GM23338 (cell line): ENCODE measurements around the gene COL4A2. TPM values are rescaled to one million over a fixed set of nuclear protein-coding genes. Genes with fewer than 3 reads are reported as not detected.

Experiments
- ATAC-seq: fragments of 200-7000 bp; cut with Tn5 transposase; 3 replicates; pipeline ENCODE4 v1.9.1; 2020
- DNase-seq: peaks from one replicate; pipeline ENCODE4 v3.0.0-alpha.2; 2015; ENCODE audit warnings: low spot score
- H2AFZ ChIP-seq: fragments of 200-600 bp; sonication (generic); 2 replicates; pipeline ENCODE4 v1.8.0; 2016; ENCODE audit warnings: antibody characterized with exemption, mild to moderate bottlenecking, moderate library complexity
- H3F3A ChIP-seq: fragments of 200-600 bp; sonication (generic); replicated peaks from 2 replicates; pipeline ENCODE4 v1.8.0; 2017; ENCODE audit warnings: antibody characterized with exemption, mixed run types, low read depth
- H3K27ac ChIP-seq: fragments of 200-600 bp; sonication (generic); 2 replicates; pipeline ENCODE4 v1.6.1; 2016; ENCODE audit warnings: low read depth
- H3K27me3 ChIP-seq: fragments of 200-600 bp; sonication (generic); 2 replicates; pipeline ENCODE4 v1.8.0; 2016; ENCODE audit warnings: mild to moderate bottlenecking, mixed run types, moderate library complexity; ENCODE audit not compliant: insufficient read depth
- H3K36me3 ChIP-seq: fragments of 200-600 bp; sonication (generic); 2 replicates; pipeline ENCODE4 v1.8.0; 2016; ENCODE audit warnings: mild to moderate bottlenecking; ENCODE audit not compliant: insufficient read depth
- H3K4me1 ChIP-seq: fragments of 200-600 bp; sonication (generic); 2 replicates; pipeline ENCODE4 v1.8.0; 2016; ENCODE audit warnings: mild to moderate bottlenecking, moderate library complexity; ENCODE audit not compliant: insufficient read depth
- H3K4me2 ChIP-seq: fragments of 200-600 bp; sonication (generic); 2 replicates; pipeline ENCODE4 v1.7.1; 2017; ENCODE audit warnings: mixed run types
- H3K4me3 ChIP-seq: fragments of 200-600 bp; sonication (generic); 2 replicates; pipeline ENCODE4 v1.6.1; 2016; ENCODE audit warnings: mixed run types
- H3K79me2 ChIP-seq: fragments of 200-600 bp; sonication (generic); replicated peaks from 2 replicates; pipeline ENCODE4 v1.8.0; 2017; ENCODE audit warnings: mild to moderate bottlenecking; ENCODE audit not compliant: insufficient read depth
- H3K9me2 ChIP-seq: fragments of 200-600 bp; sonication (generic); 2 replicates; pipeline ENCODE4 v1.8.0; 2017; ENCODE audit not compliant: insufficient read depth
- H4K20me1 ChIP-seq: fragments of 200-600 bp; sonication (generic); replicated peaks from 2 replicates; pipeline ENCODE4 v1.8.0; 2017; ENCODE audit warnings: mild to moderate bottlenecking; ENCODE audit not compliant: insufficient read depth
- H3K27ac Mint-ChIP-seq: 2 replicates; pipeline ENCODE4 v1.8.0; 2020; ENCODE audit warnings: inconsistent platforms, mild to moderate bottlenecking, moderate library complexity, mixed read lengths
- H3K27me3 Mint-ChIP-seq: 3 replicates; pipeline ENCODE4 v1.8.0; 2022; ENCODE audit warnings: low read depth, mild to moderate bottlenecking, moderate library complexity, mixed read lengths, inconsistent platforms; ENCODE audit not compliant: insufficient read depth, poor library complexity
- H3K36me3 Mint-ChIP-seq: 3 replicates; pipeline ENCODE4 v1.8.0; 2021; ENCODE audit warnings: low read depth, mild to moderate bottlenecking, inconsistent platforms, moderate library complexity, mixed read lengths
- H3K4me1 Mint-ChIP-seq: 3 replicates; pipeline ENCODE4 v1.8.0; 2020; ENCODE audit warnings: mild to moderate bottlenecking, inconsistent platforms, mixed read lengths
- H3K4me3 Mint-ChIP-seq: 3 replicates; pipeline ENCODE4 v1.8.0; 2021; ENCODE audit warnings: moderate library complexity, mild to moderate bottlenecking, inconsistent platforms, mixed read lengths
- H3K9me3 Mint-ChIP-seq: 3 replicates; pipeline ENCODE4 v1.8.0; 2020; ENCODE audit warnings: moderate library complexity, mild to moderate bottlenecking, inconsistent platforms, mixed read lengths
- CREB1 ChIP-seq: fragments of 250-450 bp; sonication (Bioruptor Pico); IDR thresholded peaks from 2 replicates; pipeline ENCODE4 v1.5.0; 2020; ENCODE audit warnings: low read depth, mild to moderate bottlenecking, moderate library complexity
- EZH2 ChIP-seq: fragments of 200-600 bp; sonication (generic); IDR thresholded peaks from one replicate; pipeline ENCODE4 v1.8.0; 2017; ENCODE audit warnings: antibody characterized with exemption, mild to moderate bottlenecking, low read depth; ENCODE audit not compliant: unreplicated experiment
- EZH2phosphoT487 ChIP-seq: fragments of 200-600 bp; sonication (generic); IDR thresholded peaks from one replicate; pipeline ENCODE4 v1.8.1; 2018; ENCODE audit warnings: antibody characterized with exemption; ENCODE audit not compliant: unreplicated experiment
- JUNB ChIP-seq: IDR thresholded peaks from one replicate; pipeline ENCODE4 v1.6.1; 2016; ENCODE audit warnings: antibody characterized with exemption; ENCODE audit not compliant: unreplicated experiment
- NANOG ChIP-seq: IDR thresholded peaks from 2 replicates; pipeline ENCODE4 v1.6.1; 2016; ENCODE audit warnings: antibody characterized with exemption, borderline replicate concordance
- POLR2AphosphoS5 ChIP-seq: IDR thresholded peaks from 2 replicates; pipeline ENCODE4 v1.6.1; 2016; ENCODE audit warnings: antibody characterized with exemption, low read depth
- STAT1 ChIP-seq: IDR thresholded peaks from one replicate; pipeline ENCODE4 v1.6.1; 2016; ENCODE audit warnings: antibody characterized with exemption; ENCODE audit not compliant: unreplicated experiment
- ZNF114 ChIP-seq: fragments of 250-450 bp; sonication (Bioruptor Pico); IDR thresholded peaks from 2 replicates; pipeline ENCODE4 v1.5.0; 2020; ENCODE audit warnings: mild to moderate bottlenecking, moderate library complexity
- ZNF331 ChIP-seq: fragments of 250-450 bp; sonication (Bioruptor Pico); IDR thresholded peaks from 2 replicates; pipeline ENCODE4 v1.5.0; 2020; ENCODE audit warnings: low read depth, mild to moderate bottlenecking, moderate library complexity
- polyA plus RNA-seq: library from polyadenylated mRNA; unstranded; fragments of >200 nt; fragmentation: Nextera tagmentation; extraction: Ambion mirVana; gene quantifications from 2 replicates; pipeline ENCODE4 v1.2.1, GENCODE V29; 2016
- total RNA-seq: library from RNA; depleted of rRNA; stranded (reverse); fragments of >200 nt; shearing (Covaris generic); gene quantifications from 2 replicates; pipeline ENCODE4 v1.2.3, GENCODE V29; 2014
- TF ChIP-seq, protein P1 (sequence below): IDR thresholded peaks from 2 replicates; pipeline ENCODE4 v1.6.1; 2016; ENCODE audit warnings: antibody characterized with exemption
- TF ChIP-seq, protein P2 (sequence below), 2 experiments: fragments of 200-600 bp in 1 of 2; sonication (generic) in 1 of 2; conservative IDR thresholded peaks; 2 replicates each; pipeline versions ENCODE4 v1.5.1 to v1.6.1; 2016 to 2017; ENCODE audit warnings: antibody characterized with exemption in 2 of 2, low read depth in 2 of 2, mild to moderate bottlenecking in 2 of 2, moderate library complexity in 1 of 2
- TF ChIP-seq, protein P3 (sequence below): IDR thresholded peaks from one replicate; pipeline ENCODE4 v1.6.1; 2018; ENCODE audit warnings: antibody characterized with exemption; ENCODE audit not compliant: unreplicated experiment

COL4A2 gene
- total and polyA plus RNA-seq, 2 experiments from 2014 or later: 37.4 to 131 TPM

DNA sequence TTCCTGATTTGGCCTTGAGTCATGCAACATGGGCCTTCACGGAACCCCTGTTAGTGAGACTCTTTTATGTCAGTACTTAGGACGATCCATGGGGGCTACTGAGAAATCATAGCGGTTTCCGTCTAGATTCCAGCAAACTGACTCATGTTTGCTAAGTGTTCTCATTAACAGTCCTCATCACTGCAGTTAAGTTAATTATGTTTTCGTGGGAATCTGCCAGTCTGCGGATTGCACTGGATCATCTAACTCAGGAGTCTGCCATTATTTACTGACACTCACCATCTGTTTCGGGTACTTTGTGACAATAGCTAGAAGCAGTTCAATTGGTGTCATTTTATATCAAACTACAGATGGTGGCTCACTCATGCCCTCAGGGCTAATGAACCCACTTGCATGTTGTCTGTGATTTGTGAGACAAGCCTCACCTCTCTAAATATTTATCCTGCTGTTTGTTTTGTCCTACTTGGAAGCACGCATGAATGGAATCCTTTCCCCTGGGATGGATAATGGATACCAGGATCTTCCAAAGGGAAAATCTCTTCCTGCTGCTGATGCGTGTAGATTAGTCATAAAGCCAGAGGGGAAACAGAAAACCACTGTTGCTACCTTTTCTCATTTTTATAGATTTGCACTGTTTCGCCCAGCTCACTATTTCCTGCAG, 192.7 kb downstream of the COL4A2 start (continued):
- TF ChIP-seq, protein P1, sequence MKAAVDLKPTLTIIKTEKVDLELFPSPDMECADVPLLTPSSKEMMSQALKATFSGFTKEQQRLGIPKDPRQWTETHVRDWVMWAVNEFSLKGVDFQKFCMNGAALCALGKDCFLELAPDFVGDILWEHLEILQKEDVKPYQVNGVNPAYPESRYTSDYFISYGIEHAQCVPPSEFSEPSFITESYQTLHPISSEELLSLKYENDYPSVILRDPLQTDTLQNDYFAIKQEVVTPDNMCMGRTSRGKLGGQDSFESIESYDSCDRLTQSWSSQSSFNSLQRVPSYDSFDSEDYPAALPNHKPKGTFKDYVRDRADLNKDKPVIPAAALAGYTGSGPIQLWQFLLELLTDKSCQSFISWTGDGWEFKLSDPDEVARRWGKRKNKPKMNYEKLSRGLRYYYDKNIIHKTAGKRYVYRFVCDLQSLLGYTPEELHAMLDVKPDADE: no peak
- TF ChIP-seq POLR2AphosphoS5 (no peak), EZH2 (no peak), STAT1 (no peak), ZNF331 (CRISPR knock-in tag) (no peak), NANOG (no peak), ZNF114 (CRISPR knock-in tag) (no peak), CREB1 (CRISPR knock-in tag) (no peak), EZH2phosphoT487 (no peak), JUNB (no peak)
- TF ChIP-seq, protein P2, sequence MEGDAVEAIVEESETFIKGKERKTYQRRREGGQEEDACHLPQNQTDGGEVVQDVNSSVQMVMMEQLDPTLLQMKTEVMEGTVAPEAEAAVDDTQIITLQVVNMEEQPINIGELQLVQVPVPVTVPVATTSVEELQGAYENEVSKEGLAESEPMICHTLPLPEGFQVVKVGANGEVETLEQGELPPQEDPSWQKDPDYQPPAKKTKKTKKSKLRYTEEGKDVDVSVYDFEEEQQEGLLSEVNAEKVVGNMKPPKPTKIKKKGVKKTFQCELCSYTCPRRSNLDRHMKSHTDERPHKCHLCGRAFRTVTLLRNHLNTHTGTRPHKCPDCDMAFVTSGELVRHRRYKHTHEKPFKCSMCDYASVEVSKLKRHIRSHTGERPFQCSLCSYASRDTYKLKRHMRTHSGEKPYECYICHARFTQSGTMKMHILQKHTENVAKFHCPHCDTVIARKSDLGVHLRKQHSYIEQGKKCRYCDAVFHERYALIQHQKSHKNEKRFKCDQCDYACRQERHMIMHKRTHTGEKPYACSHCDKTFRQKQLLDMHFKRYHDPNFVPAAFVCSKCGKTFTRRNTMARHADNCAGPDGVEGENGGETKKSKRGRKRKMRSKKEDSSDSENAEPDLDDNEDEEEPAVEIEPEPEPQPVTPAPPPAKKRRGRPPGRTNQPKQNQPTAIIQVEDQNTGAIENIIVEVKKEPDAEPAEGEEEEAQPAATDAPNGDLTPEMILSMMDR (conservative IDR thresholded peaks at IDR 0.05; ENCODE audit: low read depth in 2 of 2): no peak
- TF ChIP-seq, protein P3, sequence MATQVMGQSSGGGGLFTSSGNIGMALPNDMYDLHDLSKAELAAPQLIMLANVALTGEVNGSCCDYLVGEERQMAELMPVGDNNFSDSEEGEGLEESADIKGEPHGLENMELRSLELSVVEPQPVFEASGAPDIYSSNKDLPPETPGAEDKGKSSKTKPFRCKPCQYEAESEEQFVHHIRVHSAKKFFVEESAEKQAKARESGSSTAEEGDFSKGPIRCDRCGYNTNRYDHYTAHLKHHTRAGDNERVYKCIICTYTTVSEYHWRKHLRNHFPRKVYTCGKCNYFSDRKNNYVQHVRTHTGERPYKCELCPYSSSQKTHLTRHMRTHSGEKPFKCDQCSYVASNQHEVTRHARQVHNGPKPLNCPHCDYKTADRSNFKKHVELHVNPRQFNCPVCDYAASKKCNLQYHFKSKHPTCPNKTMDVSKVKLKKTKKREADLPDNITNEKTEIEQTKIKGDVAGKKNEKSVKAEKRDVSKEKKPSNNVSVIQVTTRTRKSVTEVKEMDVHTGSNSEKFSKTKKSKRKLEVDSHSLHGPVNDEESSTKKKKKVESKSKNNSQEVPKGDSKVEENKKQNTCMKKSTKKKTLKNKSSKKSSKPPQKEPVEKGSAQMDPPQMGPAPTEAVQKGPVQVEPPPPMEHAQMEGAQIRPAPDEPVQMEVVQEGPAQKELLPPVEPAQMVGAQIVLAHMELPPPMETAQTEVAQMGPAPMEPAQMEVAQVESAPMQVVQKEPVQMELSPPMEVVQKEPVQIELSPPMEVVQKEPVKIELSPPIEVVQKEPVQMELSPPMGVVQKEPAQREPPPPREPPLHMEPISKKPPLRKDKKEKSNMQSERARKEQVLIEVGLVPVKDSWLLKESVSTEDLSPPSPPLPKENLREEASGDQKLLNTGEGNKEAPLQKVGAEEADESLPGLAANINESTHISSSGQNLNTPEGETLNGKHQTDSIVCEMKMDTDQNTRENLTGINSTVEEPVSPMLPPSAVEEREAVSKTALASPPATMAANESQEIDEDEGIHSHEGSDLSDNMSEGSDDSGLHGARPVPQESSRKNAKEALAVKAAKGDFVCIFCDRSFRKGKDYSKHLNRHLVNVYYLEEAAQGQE: no peak

DNA sequence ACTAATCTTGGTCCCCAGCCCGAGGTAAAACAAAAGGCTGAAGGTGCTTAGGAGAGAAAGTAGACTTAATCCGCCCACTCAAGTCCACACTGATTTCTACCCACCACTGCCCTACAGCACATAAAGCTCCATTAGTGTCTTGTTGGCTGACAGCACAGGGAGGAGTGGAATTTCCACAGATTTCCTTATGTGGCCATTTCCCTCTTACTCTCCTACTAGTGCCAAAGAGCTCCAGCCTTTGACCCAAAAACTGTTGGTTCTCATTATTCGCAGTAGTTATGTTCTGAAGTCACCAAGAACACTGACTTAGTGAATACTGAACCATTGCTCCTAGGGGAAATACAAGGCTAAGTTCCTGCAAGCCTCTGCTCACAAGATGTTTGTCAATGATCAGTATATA, 193.3 kb downstream of the COL4A2 start:
- Mint-ChIP-seq H3K27ac (no peak overlapping the region), H3K4me3 (no peak overlapping the region), H3K27me3 (peaks cover 2% of the 10 kb centered on the region), H3K9me3 (peaks cover 6% of the 10 kb centered on the region), H3K4me1 (no peaks in the 10 kb centered on the region), H3K36me3 (peaks cover 62% of the 10 kb centered on the region)
- Histone ChIP-seq H3K4me1 (no peaks in the 10 kb centered on the region), H3K27ac (no peak overlapping the region), H3K9me2 (no peaks in the 10 kb centered on the region), H3K36me3 (no peaks in the 10 kb centered on the region), H3K4me3 (no peak overlapping the region), H4K20me1 (0 out of 2 replicates have a peak, but pooled peaks cover 2% of the 10 kb centered on the region), H2AFZ (no peak overlapping the region), H3K4me2 (no peak overlapping the region), H3K27me3 (no peaks in the 10 kb centered on the region), H3K79me2 (no peaks in the 10 kb centered on the region), H3F3A (no peaks in the 10 kb centered on the region)
- DNase-seq: no peak
- ATAC-seq: no peak
- no peak for TF ChIP-seq CREB1 (CRISPR knock-in tag)
- TF ChIP-seq POLR2AphosphoS5: no peak
- no peak for TF ChIP-seq ZNF331 (CRISPR knock-in tag)
- TF ChIP-seq EZH2: no peak
- TF ChIP-seq ZNF114 (CRISPR knock-in tag): no peak
- no peak for TF ChIP-seq STAT1
- TF ChIP-seq NANOG: no peak
- TF ChIP-seq, protein P1: no peak
- no peak for TF ChIP-seq EZH2phosphoT487
- TF ChIP-seq, protein P2 (conservative IDR thresholded peaks at IDR 0.05; ENCODE audit: low read depth in 2 of 2): no peak
